ENCODE data around the gene ACBD4.

The ACBD4 gene

DNA sequence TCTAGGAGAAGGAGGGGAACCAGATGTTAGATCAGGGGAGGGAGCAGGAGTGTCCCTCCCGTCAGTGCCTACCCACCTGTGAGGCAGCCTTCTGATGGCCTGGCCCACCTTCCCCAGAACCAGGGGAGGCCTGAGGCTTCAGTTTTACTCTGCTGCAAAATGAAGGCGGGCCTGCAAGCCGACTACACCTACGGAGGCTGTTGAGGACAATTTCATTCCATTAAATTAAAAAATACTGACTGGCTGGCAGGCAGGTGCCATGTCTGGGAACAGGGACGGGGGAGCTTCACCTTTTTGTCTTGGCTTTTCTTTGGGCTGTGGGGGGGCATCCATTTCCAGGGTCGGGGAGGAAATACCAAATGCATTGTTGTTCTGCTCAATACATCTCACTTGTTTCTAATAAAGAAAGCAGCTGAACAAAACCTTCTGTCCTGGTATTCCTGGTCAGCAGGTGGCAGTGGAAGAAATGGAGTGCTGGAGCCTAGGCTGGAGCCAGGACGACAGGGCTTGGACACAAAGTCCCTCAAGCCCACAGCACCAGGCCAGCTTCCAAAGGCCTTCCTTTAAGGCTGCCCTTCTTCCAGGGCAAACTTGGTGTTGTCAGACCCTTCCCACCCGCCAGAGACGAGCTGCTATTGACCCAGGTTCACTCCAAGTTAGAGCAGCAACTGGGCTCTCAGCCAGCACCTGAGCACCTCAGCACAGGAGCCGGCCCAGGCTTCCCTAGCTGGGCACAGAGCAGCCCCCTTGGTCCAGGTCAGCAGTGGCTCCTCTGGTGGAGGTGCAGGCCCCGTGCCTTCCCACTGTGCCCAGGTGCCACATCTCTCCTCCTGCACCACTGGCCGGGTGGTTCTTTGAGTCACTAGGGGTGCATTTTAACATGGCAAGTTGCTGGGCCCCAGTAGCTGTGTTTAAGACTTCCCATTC lies 26.6 kb upstream of the ACBD4 start:
- TF ChIP-seq, protein P1, sequence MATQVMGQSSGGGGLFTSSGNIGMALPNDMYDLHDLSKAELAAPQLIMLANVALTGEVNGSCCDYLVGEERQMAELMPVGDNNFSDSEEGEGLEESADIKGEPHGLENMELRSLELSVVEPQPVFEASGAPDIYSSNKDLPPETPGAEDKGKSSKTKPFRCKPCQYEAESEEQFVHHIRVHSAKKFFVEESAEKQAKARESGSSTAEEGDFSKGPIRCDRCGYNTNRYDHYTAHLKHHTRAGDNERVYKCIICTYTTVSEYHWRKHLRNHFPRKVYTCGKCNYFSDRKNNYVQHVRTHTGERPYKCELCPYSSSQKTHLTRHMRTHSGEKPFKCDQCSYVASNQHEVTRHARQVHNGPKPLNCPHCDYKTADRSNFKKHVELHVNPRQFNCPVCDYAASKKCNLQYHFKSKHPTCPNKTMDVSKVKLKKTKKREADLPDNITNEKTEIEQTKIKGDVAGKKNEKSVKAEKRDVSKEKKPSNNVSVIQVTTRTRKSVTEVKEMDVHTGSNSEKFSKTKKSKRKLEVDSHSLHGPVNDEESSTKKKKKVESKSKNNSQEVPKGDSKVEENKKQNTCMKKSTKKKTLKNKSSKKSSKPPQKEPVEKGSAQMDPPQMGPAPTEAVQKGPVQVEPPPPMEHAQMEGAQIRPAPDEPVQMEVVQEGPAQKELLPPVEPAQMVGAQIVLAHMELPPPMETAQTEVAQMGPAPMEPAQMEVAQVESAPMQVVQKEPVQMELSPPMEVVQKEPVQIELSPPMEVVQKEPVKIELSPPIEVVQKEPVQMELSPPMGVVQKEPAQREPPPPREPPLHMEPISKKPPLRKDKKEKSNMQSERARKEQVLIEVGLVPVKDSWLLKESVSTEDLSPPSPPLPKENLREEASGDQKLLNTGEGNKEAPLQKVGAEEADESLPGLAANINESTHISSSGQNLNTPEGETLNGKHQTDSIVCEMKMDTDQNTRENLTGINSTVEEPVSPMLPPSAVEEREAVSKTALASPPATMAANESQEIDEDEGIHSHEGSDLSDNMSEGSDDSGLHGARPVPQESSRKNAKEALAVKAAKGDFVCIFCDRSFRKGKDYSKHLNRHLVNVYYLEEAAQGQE (IDR thresholded peaks at IDR 0.05; ENCODE audit: insufficient replicate concordance, low read depth) = no peak
- TF ChIP-seq POLR2AphosphoS5 (IDR thresholded peaks at IDR 0.05; ENCODE audit: low read depth) (no peak), SPI1 (IDR thresholded peaks at IDR 0.05; ENCODE audit: borderline replicate concordance, low read depth) (no peak), GABPA (IDR thresholded peaks at IDR 0.05; ENCODE audit: low read depth) (no peak)
- TF ChIP-seq, protein P2, sequence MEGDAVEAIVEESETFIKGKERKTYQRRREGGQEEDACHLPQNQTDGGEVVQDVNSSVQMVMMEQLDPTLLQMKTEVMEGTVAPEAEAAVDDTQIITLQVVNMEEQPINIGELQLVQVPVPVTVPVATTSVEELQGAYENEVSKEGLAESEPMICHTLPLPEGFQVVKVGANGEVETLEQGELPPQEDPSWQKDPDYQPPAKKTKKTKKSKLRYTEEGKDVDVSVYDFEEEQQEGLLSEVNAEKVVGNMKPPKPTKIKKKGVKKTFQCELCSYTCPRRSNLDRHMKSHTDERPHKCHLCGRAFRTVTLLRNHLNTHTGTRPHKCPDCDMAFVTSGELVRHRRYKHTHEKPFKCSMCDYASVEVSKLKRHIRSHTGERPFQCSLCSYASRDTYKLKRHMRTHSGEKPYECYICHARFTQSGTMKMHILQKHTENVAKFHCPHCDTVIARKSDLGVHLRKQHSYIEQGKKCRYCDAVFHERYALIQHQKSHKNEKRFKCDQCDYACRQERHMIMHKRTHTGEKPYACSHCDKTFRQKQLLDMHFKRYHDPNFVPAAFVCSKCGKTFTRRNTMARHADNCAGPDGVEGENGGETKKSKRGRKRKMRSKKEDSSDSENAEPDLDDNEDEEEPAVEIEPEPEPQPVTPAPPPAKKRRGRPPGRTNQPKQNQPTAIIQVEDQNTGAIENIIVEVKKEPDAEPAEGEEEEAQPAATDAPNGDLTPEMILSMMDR (IDR thresholded peaks at IDR 0.05; ENCODE audit: insufficient read depth, low read length) = no peak
- H3K27me3 ChIP-seq (ENCODE audit: insufficient read depth, poor library complexity, severe bottlenecking) = no peaks in the 10 kb centered on the region

DNA sequence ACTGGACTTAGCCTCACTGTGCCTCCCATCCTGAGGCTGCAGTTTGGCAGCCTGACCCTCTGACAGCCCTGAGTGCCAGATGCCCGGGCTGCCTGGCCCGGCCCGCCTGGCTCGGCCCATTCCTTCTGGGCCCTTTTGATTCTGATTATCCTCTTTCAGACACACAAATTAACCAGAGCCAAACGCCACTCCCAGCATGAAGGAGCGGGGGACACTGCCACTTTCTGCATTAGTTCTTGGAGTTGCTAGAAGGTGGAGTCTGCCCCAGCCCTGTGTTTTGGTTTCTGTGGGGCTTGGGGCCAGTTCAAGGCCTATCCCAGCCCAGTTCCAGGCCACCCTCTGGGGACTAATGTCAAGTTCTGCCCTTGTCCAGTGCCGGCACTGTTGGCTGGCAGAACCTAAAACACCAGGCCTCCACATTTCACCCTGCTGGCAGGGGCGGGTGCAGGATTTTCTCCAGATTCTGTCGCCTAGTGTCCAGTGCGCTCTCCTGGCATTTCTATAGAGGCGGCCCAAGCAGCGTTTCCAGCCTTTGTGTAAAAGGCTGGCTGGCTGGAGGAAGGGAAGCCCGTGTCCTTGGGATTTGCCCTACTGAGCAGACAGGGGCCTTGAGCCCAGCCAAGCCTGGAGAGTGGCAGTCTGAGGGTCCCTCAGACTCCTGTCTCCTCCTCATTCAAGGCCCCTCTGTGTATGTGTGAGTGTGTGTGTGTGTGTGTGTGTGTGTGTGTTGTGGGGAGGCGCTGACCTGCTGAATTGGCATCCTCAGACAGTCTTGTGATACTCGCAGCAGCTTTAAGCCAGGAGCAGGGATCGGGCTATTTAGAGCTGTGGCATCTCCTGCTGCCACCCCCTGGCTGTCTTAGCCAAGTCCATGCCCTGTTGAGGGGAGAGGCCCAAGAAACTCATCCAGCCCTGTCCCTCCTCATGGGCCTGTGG lies 24.5 kb upstream of the ACBD4 start:
- no peak overlapping the region for H3K4me3 ChIP-seq (replicated peaks; ENCODE audit: insufficient read depth, low read length)
- no peaks in the 10 kb centered on the region for H3K27me3 ChIP-seq (ENCODE audit: insufficient read depth, poor library complexity, severe bottlenecking)
- H3K27ac ChIP-seq (replicated peaks) = no peak overlapping the region
- no peak for DNase-seq (ENCODE audit: low read depth in 1 of 2, low spot score in 1 of 2)
- TF ChIP-seq, protein P1 (IDR thresholded peaks at IDR 0.05; ENCODE audit: insufficient replicate concordance, low read depth) = no peak
- TF ChIP-seq POLR2AphosphoS5 (IDR thresholded peaks at IDR 0.05; ENCODE audit: low read depth) = no peak
- TF ChIP-seq GABPA (IDR thresholded peaks at IDR 0.05; ENCODE audit: low read depth) = no peak
- TF ChIP-seq SPI1 (IDR thresholded peaks at IDR 0.05; ENCODE audit: borderline replicate concordance, low read depth) = no peak
- TF ChIP-seq, protein P2 (IDR thresholded peaks at IDR 0.05; ENCODE audit: insufficient read depth, low read length) = no peak

More for the DNA sequence above, 26.6 kb upstream of the ACBD4 start:
- no peak for DNase-seq (ENCODE audit: low read depth in 1 of 2, low spot score in 1 of 2)
- H3K4me3 ChIP-seq (replicated peaks; ENCODE audit: insufficient read depth, low read length) = no peak overlapping the region
- no peak overlapping the region for H3K27ac ChIP-seq (replicated peaks)

DNA sequence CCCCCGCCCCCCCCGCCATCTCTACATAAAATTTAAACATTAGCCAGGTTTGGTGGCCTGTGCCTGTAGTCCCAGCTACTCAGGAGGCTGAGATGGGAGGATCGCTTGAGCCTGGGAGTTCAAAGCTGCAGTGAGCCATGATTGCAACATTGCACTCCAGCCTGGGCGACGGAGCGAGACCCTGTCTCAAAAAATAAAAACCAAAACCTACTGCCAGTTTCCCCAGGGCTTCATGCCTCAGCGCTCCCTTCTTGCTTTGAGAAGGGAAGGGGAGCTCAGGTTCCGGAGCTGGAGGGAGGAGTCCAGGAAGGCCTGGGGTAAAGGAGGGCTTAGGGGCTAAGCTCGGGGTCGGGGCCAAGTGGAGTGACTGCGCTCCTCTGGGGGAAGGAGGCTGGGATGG lies 23.6 kb upstream of the ACBD4 start:
- no peak overlapping the region for H3K27ac ChIP-seq (replicated peaks)
- TF ChIP-seq, protein P2 (IDR thresholded peaks at IDR 0.05; ENCODE audit: insufficient read depth, low read length) = no peak
- TF ChIP-seq, protein P1 (IDR thresholded peaks at IDR 0.05; ENCODE audit: insufficient replicate concordance, low read depth) = no peak
- TF ChIP-seq SPI1 (IDR thresholded peaks at IDR 0.05; ENCODE audit: borderline replicate concordance, low read depth) = no peak
- no peak for TF ChIP-seq POLR2AphosphoS5 (IDR thresholded peaks at IDR 0.05; ENCODE audit: low read depth)
- TF ChIP-seq GABPA (IDR thresholded peaks at IDR 0.05; ENCODE audit: low read depth) = no peak
- no peak overlapping the region for H3K4me3 ChIP-seq (replicated peaks; ENCODE audit: insufficient read depth, low read length)
- no peaks in the 10 kb centered on the region for H3K27me3 ChIP-seq (ENCODE audit: insufficient read depth, poor library complexity, severe bottlenecking)
- no peak for DNase-seq (ENCODE audit: low read depth in 1 of 2, low spot score in 1 of 2)
